ENCODE results near the gene CWC27. TPM values are rescaled to one million over a fixed set of nuclear protein-coding genes. Genes with fewer than 3 reads are reported as not detected.

CWC27 gene
- total RNA-seq, 4 donors from 2014 or later: 13.0 to 22.9 (median 19.9) TPM

GRCh38 chr5:64883912-64884311 lies 115.2 kb downstream of the CWC27 start:
- Histone ChIP-seq H3K4me3 (no peak overlapping the region), H3K27me3 (no peaks in the 10 kb centered on the region), H3K27ac (no peak overlapping the region), H3K9me3 (no peaks in the 10 kb centered on the region), H3K36me3 (no peaks in the 10 kb centered on the region), H3K4me1 (no peaks in the 10 kb centered on the region)
- no peak for TF ChIP-seq EP300 (IDR thresholded peaks at IDR 0.05)
- TF ChIP-seq POLR2A (IDR thresholded peaks at IDR 0.05): no peak
- no peak for TF ChIP-seq CTCF (IDR thresholded peaks at IDR 0.05)
- no peak for TF ChIP-seq POLR2AphosphoS5 (IDR thresholded peaks at IDR 0.05)
- 100% methylated on average over 1 of the region's 1 CpG for WGBS, 2 donors (ENCODE audit: low coverage in 1 of 2)
- no peak for ATAC-seq

GRCh38 chr5:64884541-64884940 lies 115.8 kb downstream of the CWC27 start:
- Histone ChIP-seq H3K36me3 (no peaks in the 10 kb centered on the region), H3K27ac (no peak overlapping the region), H3K4me1 (no peaks in the 10 kb centered on the region), H3K9me3 (no peaks in the 10 kb centered on the region), H3K27me3 (no peaks in the 10 kb centered on the region), H3K4me3 (no peak overlapping the region)
- no peak for TF ChIP-seq EP300 (IDR thresholded peaks at IDR 0.05)
- no peak for TF ChIP-seq POLR2AphosphoS5 (IDR thresholded peaks at IDR 0.05)
- no peak for TF ChIP-seq CTCF (IDR thresholded peaks at IDR 0.05)
- no peak for TF ChIP-seq POLR2A (IDR thresholded peaks at IDR 0.05)
- no peak for ATAC-seq
- 78 to 92% methylated on average over 1 of the region's 1 CpG for WGBS, 2 donors (ENCODE audit: low coverage in 1 of 2)

GRCh38 chr5:64887910-64888309 lies 119.2 kb downstream of the CWC27 start:
- ATAC-seq: no peak
- H3K27me3 ChIP-seq: no peaks in the 10 kb centered on the region
- no peaks in the 10 kb centered on the region for H3K9me3 ChIP-seq
- WGBS, 2 donors (ENCODE audit: low coverage in 1 of 2): 94 to 100% methylated on average over 2 of the region's 2 CpGs
- no peaks in the 10 kb centered on the region for H3K4me1 ChIP-seq
- H3K27ac ChIP-seq: no peak overlapping the region
- no peak overlapping the region for H3K4me3 ChIP-seq
- TF ChIP-seq POLR2A (IDR thresholded peaks at IDR 0.05): no peak
- no peak for TF ChIP-seq CTCF (IDR thresholded peaks at IDR 0.05)
- no peak for TF ChIP-seq POLR2AphosphoS5 (IDR thresholded peaks at IDR 0.05)
- no peak for TF ChIP-seq EP300 (IDR thresholded peaks at IDR 0.05)
- no peaks in the 10 kb centered on the region for H3K36me3 ChIP-seq

- no peaks in the 10 kb centered on the region for H3K36me3 ChIP-seq
- no peaks in the 10 kb centered on the region for H3K4me1 ChIP-seq
- no peak overlapping the region for H3K4me3 ChIP-seq
- H3K9me3 ChIP-seq: no peaks in the 10 kb centered on the region
- 90 to 91% methylated on average over 2 of the region's 2 CpGs for WGBS, 2 donors (ENCODE audit: low coverage in 1 of 2)
- TF ChIP-seq POLR2A (IDR thresholded peaks at IDR 0.05): no peak
- TF ChIP-seq POLR2AphosphoS5 (IDR thresholded peaks at IDR 0.05): no peak
- TF ChIP-seq EP300 (IDR thresholded peaks at IDR 0.05): no peak
- no peak for TF ChIP-seq CTCF (IDR thresholded peaks at IDR 0.05)
- H3K27ac ChIP-seq: no peak overlapping the region
- H3K27me3 ChIP-seq: no peaks in the 10 kb centered on the region
- ATAC-seq: no peak
These were observed 127.0 kb downstream of the CWC27 start for GRCh38 chr5:64895748-64896147.

- WGBS, 2 donors (ENCODE audit: low coverage in 1 of 2): 80 to 88% methylated on average over 1 of the region's 1 CpG
- Histone ChIP-seq H3K27ac (no peak overlapping the region), H3K27me3 (no peaks in the 10 kb centered on the region), H3K4me1 (no peaks in the 10 kb centered on the region), H3K4me3 (no peak overlapping the region), H3K9me3 (no peaks in the 10 kb centered on the region), H3K36me3 (peaks cover 0 to 5% of the 10 kb centered on the region in 2 donors)
- TF ChIP-seq POLR2A (IDR thresholded peaks at IDR 0.05): no peak
- no peak for ATAC-seq
These were observed 131.1 kb downstream of the CWC27 start for GRCh38 chr5:64899838-64900237.

Data from gastroesophageal sphincter (tissue), 4 donors.